Hematopoietic multipotent progenitor cell treated with erythropoietin and hydrocortisone succinate and interleukin-3 and kit ligand, for 15 days (in vitro differentiated cells): Measurements from ENCODE around the gene APCDD1.

Experiments used
- DNase-seq: peaks from one replicate; pipeline ENCODE4 v3.0.0-alpha.2; 2015; ENCODE audit warnings: low spot score

Gene APCDD1

GRCh38 chr18:10432781-10433180 is 21.7 kb upstream of the APCDD1 start:
- no peak for DNase-seq

- DNase-seq: no peak
Observed at GRCh38 chr18:10436160-10436559, 18.3 kb upstream of the APCDD1 start.

DNA sequence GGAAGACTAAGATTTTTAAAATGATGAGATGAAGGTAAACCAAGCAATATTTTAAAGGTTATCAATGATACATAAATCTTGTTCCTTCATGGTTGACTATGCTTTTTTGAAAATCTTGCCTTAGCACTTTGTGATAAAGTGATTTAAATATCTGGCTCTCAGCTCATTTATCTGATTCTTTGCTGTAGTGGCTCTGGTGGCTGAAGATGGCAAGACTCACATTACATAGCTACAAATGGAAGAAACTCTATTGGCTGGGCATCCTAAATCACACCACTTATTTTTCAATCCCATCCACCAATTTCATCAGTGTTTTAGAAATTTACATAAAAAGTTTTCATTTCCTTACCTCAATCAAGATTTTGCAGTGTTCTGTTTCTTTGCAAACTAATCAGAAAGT is 16.6 kb upstream of the APCDD1 start:
- no peak for DNase-seq

DNA sequence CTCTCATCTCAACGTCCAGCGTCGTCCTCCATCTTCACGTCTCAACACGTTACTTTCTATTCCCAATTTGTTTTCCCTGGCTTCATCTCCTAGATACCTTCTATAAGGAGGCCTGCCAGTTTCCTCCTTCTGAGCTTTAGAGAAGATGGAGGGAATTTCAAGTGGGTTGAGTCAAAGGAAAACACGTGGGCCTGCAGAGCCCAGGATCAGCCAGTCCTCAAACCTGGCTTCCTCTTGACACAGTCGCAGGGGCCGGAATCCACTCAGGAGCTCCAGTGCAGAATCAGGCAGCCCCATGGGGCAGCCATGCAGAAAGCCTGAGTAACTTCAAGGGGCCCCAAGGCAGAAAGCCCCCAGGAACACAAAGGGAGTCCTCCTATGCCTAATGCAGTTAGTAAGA is 14.5 kb upstream of the APCDD1 start:
- DNase-seq: no peak

- no peak for DNase-seq
Observed at GRCh38 chr18:10440884-10441283, 13.6 kb upstream of the APCDD1 start.

DNA sequence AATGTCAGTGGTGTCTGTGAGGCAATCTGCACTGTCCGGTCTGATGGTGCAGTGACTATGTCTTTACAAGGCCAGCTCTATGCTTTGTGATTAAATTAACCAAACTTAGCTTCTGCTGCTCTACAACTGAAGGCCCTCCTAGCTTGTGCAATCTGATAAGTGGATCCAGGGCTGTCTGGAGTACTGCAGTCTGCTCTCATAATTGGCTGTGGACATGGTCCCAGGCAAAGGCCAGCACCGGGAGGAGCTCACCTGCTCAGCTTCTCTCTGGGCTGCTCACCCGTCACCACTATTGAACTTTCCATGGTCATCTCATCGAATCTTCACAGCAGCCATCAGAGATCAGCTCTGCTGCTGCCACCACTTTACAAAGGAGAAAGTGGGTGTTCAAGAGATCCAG is 13.0 kb upstream of the APCDD1 start:
- DNase-seq: no peak

DNA sequence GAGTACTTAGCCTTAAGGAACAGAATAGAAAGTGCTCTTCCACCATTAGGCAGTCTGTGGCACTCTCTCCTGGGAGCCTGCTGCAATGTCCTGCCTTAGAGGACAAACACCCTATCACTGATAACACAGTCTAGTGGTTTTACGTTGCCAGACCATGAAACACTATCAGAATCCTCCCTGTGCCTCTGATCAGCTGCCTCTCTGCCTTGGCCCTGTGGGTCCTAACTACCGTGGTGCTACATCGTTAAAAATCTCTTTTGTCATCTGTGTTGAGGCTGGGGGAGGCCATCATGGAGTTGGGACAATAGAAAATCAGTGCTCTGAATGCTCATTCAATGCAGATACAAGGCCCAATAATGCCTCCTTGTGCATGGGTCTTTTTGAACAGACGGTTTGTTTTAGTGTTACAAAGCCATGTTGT is 11.9 kb upstream of the APCDD1 start:
- no peak for DNase-seq

- DNase-seq: no peak
Observed at GRCh38 chr18:10443001-10443400, 11.4 kb upstream of the APCDD1 start.

DNA sequence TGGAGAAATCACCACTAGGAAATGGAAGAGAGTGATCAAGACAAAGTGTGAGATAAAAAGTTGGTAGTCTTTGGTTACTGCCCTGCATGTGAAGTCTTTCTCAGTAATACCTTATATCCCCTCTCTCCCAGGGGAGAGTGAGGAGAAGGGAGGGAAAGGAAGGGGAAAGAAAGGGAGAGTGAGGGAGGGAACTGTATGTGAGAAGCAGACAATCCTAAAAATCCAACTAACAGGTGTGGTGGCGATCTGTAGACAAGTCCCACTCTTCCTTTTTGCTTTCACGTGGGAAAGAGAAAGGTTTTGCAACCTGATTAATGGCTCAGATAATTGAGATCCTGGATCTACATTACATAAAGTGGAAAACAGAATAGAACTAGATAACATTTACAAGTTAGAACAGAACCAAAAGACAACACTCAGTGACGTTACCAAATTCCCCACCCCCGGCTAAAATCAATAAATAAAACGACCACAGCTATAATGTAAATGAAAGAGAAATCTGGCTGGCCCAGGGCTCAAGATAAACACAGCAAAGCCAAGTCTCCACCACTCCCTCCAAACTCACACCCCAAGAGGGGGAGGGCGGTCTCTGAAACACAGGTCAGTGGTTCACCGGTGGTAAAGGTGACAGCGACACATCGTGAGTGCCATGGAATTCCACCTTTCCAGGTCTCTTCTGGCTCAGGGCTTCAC is 10.0 kb upstream of the APCDD1 start:
- DNase-seq: no peak

DNA sequence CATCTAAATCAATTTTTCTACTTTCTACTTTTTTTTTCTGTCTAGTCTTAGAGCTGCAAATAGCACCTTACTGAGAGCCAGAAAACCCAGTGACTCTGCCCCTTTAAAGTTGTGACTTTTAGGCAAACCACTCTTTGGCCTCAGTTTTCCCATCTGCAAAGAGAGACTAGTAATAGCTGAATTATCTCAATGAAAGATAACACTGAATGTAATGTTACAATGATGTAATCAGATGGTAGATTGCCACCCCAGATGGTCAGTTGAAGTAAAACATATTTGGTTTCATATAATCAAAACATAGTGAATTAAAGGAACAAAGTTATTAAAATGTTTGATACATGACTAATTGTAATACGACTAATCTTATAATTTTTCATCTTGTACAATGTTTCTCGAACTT is 5.0 kb upstream of the APCDD1 start:
- DNase-seq: no peak

DNA sequence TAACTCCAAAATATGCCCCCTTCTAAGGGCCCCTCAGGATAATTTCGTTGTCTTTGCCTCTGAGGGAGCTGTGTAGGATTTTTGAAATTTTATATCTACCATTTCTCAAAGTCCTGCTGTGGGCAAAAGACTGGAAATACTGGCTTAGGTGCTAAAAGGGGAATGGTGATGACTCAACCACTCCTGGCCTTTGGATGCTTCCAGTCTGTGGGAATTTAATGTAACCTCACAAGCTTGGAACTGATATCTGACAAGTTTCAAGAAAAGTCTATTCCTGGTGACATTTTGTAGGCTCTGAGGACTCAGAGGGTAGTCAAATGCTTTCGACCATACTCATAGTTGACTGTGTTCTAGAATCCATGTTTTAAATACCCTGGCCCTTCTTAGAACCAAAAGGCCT is 3.4 kb upstream of the APCDD1 start:
- DNase-seq: no peak

GRCh38 chr18:10453261-10453805 is 1.1 kb upstream of the APCDD1 start:
- DNase-seq: no peak

DNA sequence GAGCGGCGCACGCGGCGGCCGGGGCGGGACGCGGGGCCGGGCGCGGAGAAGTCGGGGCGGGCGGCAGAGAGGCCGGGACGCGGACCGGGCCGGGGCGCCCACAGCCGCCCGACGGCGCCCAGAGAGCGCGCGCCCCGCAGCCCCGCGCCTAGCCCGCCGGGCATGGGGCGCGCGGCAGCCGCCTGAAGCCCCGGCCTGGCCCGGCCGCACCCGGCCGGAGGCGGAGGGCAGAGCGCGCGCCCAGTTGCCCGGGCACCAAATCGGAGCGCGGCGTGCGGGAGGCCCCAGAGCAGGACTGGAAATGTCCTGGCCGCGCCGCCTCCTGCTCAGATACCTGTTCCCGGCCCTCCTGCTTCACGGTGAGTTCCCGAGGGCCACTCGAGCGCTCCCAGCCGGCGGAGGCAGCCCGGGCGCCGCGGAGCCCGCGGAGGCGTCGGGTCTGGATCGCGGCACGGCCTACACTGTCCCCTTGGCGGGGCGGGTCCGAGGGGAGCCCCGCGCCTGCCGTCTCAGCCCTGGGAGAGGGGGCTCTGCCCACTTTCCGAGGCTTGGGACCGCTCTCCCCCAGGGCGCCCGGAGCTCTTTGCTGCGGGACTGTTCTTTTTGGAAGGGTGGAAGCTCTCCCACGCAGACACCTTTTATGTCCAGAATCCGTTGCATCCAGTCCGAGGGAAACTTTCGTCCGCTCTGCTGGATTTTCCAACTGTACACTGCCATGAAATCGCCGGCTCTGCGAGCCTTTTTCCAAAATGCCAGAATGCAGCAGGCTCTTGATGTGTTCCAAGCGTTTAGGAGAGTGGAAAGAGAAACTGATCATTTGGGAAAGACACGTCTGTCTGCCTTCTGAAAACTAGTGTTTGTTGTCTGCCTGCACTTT is 484 bp downstream of the APCDD1 start:
- DNase-seq: no peak

DNA sequence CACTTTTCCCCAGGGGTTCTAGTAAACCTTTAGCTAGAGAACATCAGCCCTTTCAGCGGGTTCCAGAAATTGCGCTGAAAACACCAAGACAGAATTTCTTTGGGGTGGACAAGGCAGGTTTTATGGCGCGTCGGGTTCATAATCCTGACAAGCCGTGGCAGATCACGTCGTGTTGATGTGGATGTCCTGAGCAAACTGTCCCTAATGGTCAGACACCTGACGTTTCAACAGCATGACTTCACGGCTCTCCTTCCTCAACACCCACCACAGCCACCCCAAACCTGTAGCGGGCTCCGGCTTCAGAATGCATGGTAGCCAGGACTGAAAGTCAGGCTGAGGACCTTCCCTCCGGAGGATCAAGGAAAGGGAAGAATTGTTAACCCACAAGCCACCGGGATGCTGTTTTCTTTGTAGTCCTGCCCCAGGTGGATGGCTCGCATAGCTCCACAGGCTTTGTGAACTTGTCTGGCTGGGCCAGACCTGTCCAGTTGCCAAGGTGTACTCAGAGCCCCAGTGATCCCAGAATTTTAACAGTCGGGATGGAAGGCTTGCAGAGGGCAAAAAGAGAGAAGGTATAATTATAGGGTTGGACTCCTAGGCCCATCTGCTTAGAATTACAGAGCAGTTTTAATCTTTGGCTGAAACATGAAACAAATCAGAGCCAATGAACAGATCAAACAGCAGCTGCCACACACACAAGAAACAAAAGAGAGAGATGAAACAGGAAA is 1.5 kb downstream of the APCDD1 start:
- no peak for DNase-seq

- no peak for DNase-seq
Observed at GRCh38 chr18:10456718-10457117, 2.3 kb downstream of the APCDD1 start.

DNA sequence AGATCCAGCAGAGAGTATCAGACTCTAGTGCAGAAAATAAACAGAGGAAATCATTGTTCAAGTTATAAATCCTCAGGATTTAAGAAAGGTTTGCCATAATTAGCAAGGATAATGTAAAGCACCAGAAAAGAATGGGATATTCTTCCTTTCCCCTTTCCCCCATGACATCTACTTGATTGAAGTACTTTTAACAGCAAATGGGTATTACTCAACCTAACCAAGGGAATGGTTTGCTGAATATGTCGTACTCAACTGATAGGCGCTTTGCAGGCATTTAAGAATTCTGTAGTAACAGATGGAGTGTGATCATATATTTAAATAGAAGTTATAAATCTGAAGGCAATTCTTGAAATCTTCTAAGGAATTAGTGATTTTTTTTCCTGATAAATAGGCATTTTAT is 2.7 kb downstream of the APCDD1 start:
- DNase-seq: no peak

- no peak for DNase-seq
Observed at GRCh38 chr18:10457767-10458166, 3.3 kb downstream of the APCDD1 start.

DNA sequence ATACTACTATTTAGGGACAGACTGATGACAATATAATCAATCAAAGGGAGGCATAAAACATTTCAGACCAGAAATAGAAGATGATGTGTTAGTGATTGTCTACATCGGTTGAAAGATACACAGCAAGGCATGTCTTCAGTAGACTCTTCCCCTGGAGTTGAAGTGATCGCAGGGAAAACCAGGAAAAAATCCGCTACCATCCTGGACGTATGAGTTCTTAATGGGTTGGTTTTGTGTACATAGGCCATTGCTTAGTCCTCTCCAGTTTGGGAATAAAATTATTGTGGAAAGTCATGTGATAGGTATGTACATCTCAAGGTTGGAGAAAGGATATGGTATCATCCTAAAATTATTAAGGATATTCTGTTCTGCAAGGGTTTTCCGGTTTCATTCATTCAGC is 4.3 kb downstream of the APCDD1 start:
- no peak for DNase-seq

GRCh38 chr18:10459587-10459986 is 5.2 kb downstream of the APCDD1 start:
- no peak for DNase-seq

GRCh38 chr18:10460414-10461018 is 6.1 kb downstream of the APCDD1 start:
- DNase-seq: no peak

- DNase-seq: no peak
Observed at GRCh38 chr18:10461989-10462388, 7.6 kb downstream of the APCDD1 start.

DNA sequence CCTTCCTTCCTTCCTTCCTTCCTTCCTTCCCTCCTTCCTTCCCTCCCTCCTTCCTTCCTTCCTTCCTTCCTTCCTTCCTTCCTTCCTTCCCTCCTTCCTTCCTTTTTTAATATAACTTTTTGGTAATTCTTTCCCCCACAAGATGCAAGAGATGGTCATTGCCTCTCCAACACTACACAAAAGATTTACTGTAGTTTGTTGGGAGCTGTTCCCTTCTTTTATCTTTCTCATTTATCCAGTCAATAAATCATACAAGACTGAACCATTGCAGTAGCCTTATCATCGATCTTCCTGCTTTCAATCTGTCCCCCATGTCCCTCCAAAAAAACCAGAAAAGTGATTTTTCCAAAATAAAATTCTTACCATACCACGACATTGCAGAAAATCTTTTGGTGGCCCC is 8.2 kb downstream of the APCDD1 start:
- DNase-seq: no peak
